Uterus (tissue), 4 donors: ENCODE results near the gene TMEM45A. TPM values are rescaled to one million over a fixed set of nuclear protein-coding genes. Genes with fewer than 3 reads are reported as not detected.

ENCODE experiments used
- DNase-seq, 2 donors: peaks; one replicate each; pipeline ENCODE4 v3.0.0-alpha.2; 2019 to 2020
- H3K27ac ChIP-seq, 2 donors: fragments of 200-600 bp; sonication (generic); 1 replicate in 1 of 2; 2 replicates in 1 of 2; pipeline ENCODE4 v1.5.1; 2016 to 2018
- H3K27me3 ChIP-seq, 2 donors: fragments of 200-600 bp; sonication (generic); one replicate each; pipeline ENCODE4 v1.5.1; 2018 to 2019; ENCODE audit warnings: control low read depth in 1 of 2
- H3K36me3 ChIP-seq, 2 donors: fragments of 200-600 bp; sonication (generic); one replicate each; pipeline ENCODE4 v1.5.1; 2019; ENCODE audit warnings: control low read depth in 1 of 2
- H3K4me1 ChIP-seq, 2 donors: fragments of 200-600 bp; sonication (generic); one replicate each; pipeline ENCODE4 v1.5.1; 2018 to 2019; ENCODE audit warnings: control low read depth in 1 of 2
- H3K4me3 ChIP-seq, 2 donors: fragments of 200-600 bp; sonication (generic); 1 replicate in 1 of 2; 2 replicates in 1 of 2; pipeline ENCODE4 v1.5.1; 2018 to 2019; ENCODE audit warnings: mild to moderate bottlenecking in 1 of 2
- H3K9me3 ChIP-seq, 2 donors: fragments of 200-600 bp; sonication (generic); one replicate each; pipeline ENCODE4 v1.5.1; 2019; ENCODE audit warnings: control low read depth in 1 of 2
- CTCF ChIP-seq, 4 experiments: fragments of 200-600 bp in 2 of 4; fragments of 450-650 bp in 2 of 4; sonication (generic) in 2 of 4; IDR thresholded peaks; one replicate each; pipeline ENCODE4 v1.5.1; 2016 to 2019; ENCODE audit warnings: antibody characterized with exemption in 4 of 4, mild to moderate bottlenecking in 2 of 4, moderate library complexity in 1 of 4
- POLR2A ChIP-seq, 2 donors: fragments of 450-650 bp; IDR thresholded peaks; one replicate each; pipeline ENCODE4 v1.6.1; 2016; ENCODE audit warnings: antibody characterized with exemption in 2 of 2, mild to moderate bottlenecking in 1 of 2, moderate library complexity in 1 of 2
- intact Hi-C: fragments of 100-400 bp; cut with DNase I; formaldehyde crosslinking; loops from one replicate; pipeline ENCODE4 v1.15.1; 2023; ENCODE audit warnings: low total_unique reads
- total RNA-seq, 4 donors: library from RNA; depleted of rRNA in 3 of 4; stranded (reverse); fragments of >200 nt in 3 of 4; gene quantifications; one replicate each; pipeline versions ENCODE4 v1.1.0 to v1.2.4, GENCODE V29; 2014 to 2023
- donor health status: DM: yes; HTN: yes; CAD: no.

The TMEM45A gene
- total RNA-seq, 4 donors from 2014 or later: 15.4 to 51.0 (median 28.3) TPM

GRCh38 chr3:100548053-100548452 is 55.6 kb downstream of the TMEM45A start:
- Histone ChIP-seq H3K27ac (peak overlapping the region in 1 of 2 donors; percentile 7), H3K9me3 (no peaks in the 10 kb centered on the region), H3K4me3 (no peak overlapping the region), H3K27me3 (no peaks in the 10 kb centered on the region), H3K36me3 (no peaks in the 10 kb centered on the region), H3K4me1 (no peaks in the 10 kb centered on the region)
- intact Hi-C loops: no loop called here
- no peak for DNase-seq
- TF ChIP-seq CTCF (IDR thresholded peaks at IDR 0.05): no peak
- TF ChIP-seq POLR2A (IDR thresholded peaks at IDR 0.05): no peak

- no peaks in the 10 kb centered on the region for H3K27me3 ChIP-seq
- H3K9me3 ChIP-seq: no peaks in the 10 kb centered on the region
- H3K27ac ChIP-seq: no peak overlapping the region
- intact Hi-C loops: no loop called here
- TF ChIP-seq POLR2A (IDR thresholded peaks at IDR 0.05): no peak
- TF ChIP-seq CTCF (IDR thresholded peaks at IDR 0.05): no peak
- H3K4me3 ChIP-seq: no peak overlapping the region
- H3K4me1 ChIP-seq: no peaks in the 10 kb centered on the region
- DNase-seq: no peak
- no peaks in the 10 kb centered on the region for H3K36me3 ChIP-seq
These were observed 61.4 kb downstream of the TMEM45A start for GRCh38 chr3:100553618-100554372.

GRCh38 chr3:100554373-100554676 is 61.9 kb downstream of the TMEM45A start:
- Histone ChIP-seq H3K27ac (no peak overlapping the region), H3K27me3 (no peaks in the 10 kb centered on the region), H3K36me3 (no peaks in the 10 kb centered on the region), H3K4me3 (no peak overlapping the region), H3K9me3 (no peaks in the 10 kb centered on the region), H3K4me1 (no peaks in the 10 kb centered on the region)
- intact Hi-C loops: no loop called here
- TF ChIP-seq CTCF (IDR thresholded peaks at IDR 0.05) (no peak), POLR2A (IDR thresholded peaks at IDR 0.05) (no peak)
- no peak for DNase-seq

- H3K27me3 ChIP-seq: no peaks in the 10 kb centered on the region
- no peak overlapping the region for H3K27ac ChIP-seq
- no peak for DNase-seq
- no peak overlapping the region for H3K4me3 ChIP-seq
- intact Hi-C loops: no loop called here
- no peaks in the 10 kb centered on the region for H3K4me1 ChIP-seq
- TF ChIP-seq POLR2A (IDR thresholded peaks at IDR 0.05) (no peak), CTCF (IDR thresholded peaks at IDR 0.05) (no peak)
- H3K9me3 ChIP-seq: no peaks in the 10 kb centered on the region
- H3K36me3 ChIP-seq: no peaks in the 10 kb centered on the region
These were observed 64.4 kb downstream of the TMEM45A start for GRCh38 chr3:100556673-100557310.

GRCh38 chr3:100558233-100558632 is 65.8 kb downstream of the TMEM45A start:
- H3K27ac ChIP-seq: no peak overlapping the region
- intact Hi-C loops: no loop called here
- DNase-seq: no peak
- no peak for TF ChIP-seq POLR2A (IDR thresholded peaks at IDR 0.05)
- no peak for TF ChIP-seq CTCF (IDR thresholded peaks at IDR 0.05)
- H3K27me3 ChIP-seq: no peaks in the 10 kb centered on the region
- no peaks in the 10 kb centered on the region for H3K9me3 ChIP-seq
- no peak overlapping the region for H3K4me3 ChIP-seq
- no peaks in the 10 kb centered on the region for H3K4me1 ChIP-seq
- H3K36me3 ChIP-seq: no peaks in the 10 kb centered on the region
